PC-9 (cell line): ENCODE results near the gene DLG2. TPM values are rescaled to one million over a fixed set of nuclear protein-coding genes. Genes with fewer than 3 reads are reported as not detected.

ENCODE experiments used
- BruUV-seq: library from RNA; stranded (reverse); fragments of 400-500 nt; replicated peaks from 2 replicates; lab custom pipeline; 2021; lab: Mats Ljungman, UMichigan
- CTCF ChIA-PET: fragments of 300-600 bp; sonication (Branson Sonifier 250); formaldehyde crosslinking; loops from one replicate; lab custom pipeline; 2022; ENCODE audit warnings: antibody characterized with exemption; lab: Charles Lee
- POLR2A ChIA-PET: fragments of 300-600 bp; sonication (Branson Sonifier 250); formaldehyde crosslinking; loops from one replicate; lab custom pipeline; 2022; ENCODE audit warnings: antibody characterized with exemption; ENCODE audit not compliant: unreplicated experiment; lab: Charles Lee
- DNase-seq, 2 experiments: peaks; one replicate each; pipeline versions ENCODE4 v3.0.0 to v3.0.0-alpha.2; 2015 to 2022; ENCODE audit warnings: mixed read lengths in 1 of 2
- H2AFZ ChIP-seq: fragments of 200-600 bp; sonication (generic); 2 replicates; pipeline ENCODE4 v1.8.1; 2017; ENCODE audit warnings: antibody characterized with exemption
- H3F3A ChIP-seq: fragments of 200-600 bp; sonication (generic); 2 replicates; pipeline ENCODE4 v1.8.1; 2017; ENCODE audit warnings: antibody characterized with exemption, mild to moderate bottlenecking, low read depth; ENCODE audit not compliant: insufficient read depth
- H3K27ac ChIP-seq: fragments of 200-600 bp; sonication (generic); 2 replicates; pipeline ENCODE4 v1.6.1; 2016; ENCODE audit warnings: mixed run types
- H3K27me3 ChIP-seq: fragments of 200-600 bp; sonication (generic); 2 replicates; pipeline ENCODE4 v1.6.1; 2016; ENCODE audit warnings: low read depth, mixed run types; ENCODE audit not compliant: insufficient read depth
- H3K36me3 ChIP-seq: fragments of 200-600 bp; sonication (generic); 2 replicates; pipeline ENCODE4 v1.6.1; 2016; ENCODE audit warnings: low read depth, mixed run types
- H3K4me1 ChIP-seq: fragments of 200-600 bp; sonication (generic); replicated peaks from 2 replicates; pipeline ENCODE4 v1.6.1; 2016; ENCODE audit warnings: mixed run types; ENCODE audit not compliant: insufficient read depth
- H3K4me2 ChIP-seq: fragments of 200-600 bp; sonication (generic); 2 replicates; pipeline ENCODE4 v1.6.1; 2017; ENCODE audit warnings: mixed run types
- H3K4me3 ChIP-seq: fragments of 200-600 bp; sonication (generic); 2 replicates; pipeline ENCODE4 v1.6.1; 2016; ENCODE audit warnings: mixed run types
- H3K79me2 ChIP-seq: fragments of 200-600 bp; sonication (generic); 2 replicates; pipeline ENCODE4 v1.6.1; 2017; ENCODE audit warnings: low read depth, mixed run types
- H3K9me2 ChIP-seq: fragments of 200-600 bp; sonication (generic); 2 replicates; pipeline ENCODE4 v1.8.1; 2017; ENCODE audit warnings: mild to moderate bottlenecking; ENCODE audit not compliant: insufficient read depth
- H3K9me3 ChIP-seq: fragments of 200-600 bp; sonication (generic); 2 replicates; pipeline ENCODE4 v1.8.1; 2016; ENCODE audit warnings: low read depth; ENCODE audit not compliant: insufficient read depth
- H4K20me1 ChIP-seq: fragments of 200-600 bp; sonication (generic); 2 replicates; pipeline ENCODE4 v1.8.1; 2017; ENCODE audit not compliant: insufficient read depth
- CTCF ChIP-seq: fragments of 200-600 bp; sonication (generic); conservative IDR thresholded peaks from 2 replicates; pipeline ENCODE4 v1.6.1; 2017; ENCODE audit warnings: mixed run types, antibody characterized with exemption, mild to moderate bottlenecking, moderate library complexity
- EZH2 ChIP-seq: fragments of 200-600 bp; sonication (generic); IDR thresholded peaks from 2 replicates; pipeline ENCODE4 v1.8.0; 2017; ENCODE audit warnings: antibody characterized with exemption, low read depth
- intact Hi-C: fragments of 100-400 bp; cut with micrococcal nuclease; formaldehyde crosslinking; loops from one replicate; pipeline ENCODE4 v1.10.0; 2022; ENCODE audit not compliant: unreplicated experiment
- total RNA-seq: library from RNA; stranded (reverse); gene quantifications from 2 replicates; pipeline ENCODE4 v1.2.3, GENCODE V29; 2021

DLG2 gene
- total RNA-seq, 1 experiment from 2014 or later = 6.4 TPM

- no peak overlapping the region for H2AFZ ChIP-seq
- H3K27ac ChIP-seq = no peak overlapping the region
- intact Hi-C loops = no loop called here
- H4K20me1 ChIP-seq = no peaks in the 10 kb centered on the region
- no peaks in the 10 kb centered on the region for H3K36me3 ChIP-seq
- no peaks in the 10 kb centered on the region for H3K4me1 ChIP-seq
- no peak for DNase-seq
- no peak overlapping the region for H3K4me3 ChIP-seq
- H3K27me3 ChIP-seq = no peaks in the 10 kb centered on the region
- CTCF ChIA-PET = no interaction called here
- no peaks in the 10 kb centered on the region for H3K9me3 ChIP-seq
- no peaks in the 10 kb centered on the region for H3F3A ChIP-seq
- H3K4me2 ChIP-seq = no peak overlapping the region
- no peaks in the 10 kb centered on the region for H3K79me2 ChIP-seq
- no peak for TF ChIP-seq CTCF
- TF ChIP-seq EZH2 = no peak
- POLR2A ChIA-PET = no interaction called here
- BruUV-seq = no TSS peak
- H3K9me2 ChIP-seq = no peaks in the 10 kb centered on the region
These were observed 1689.0 kb downstream of the DLG2 start for GRCh38 chr11:83938148-83938547.

GRCh38 chr11:83933008-83933407 is 1694.1 kb downstream of the DLG2 start:
- no peaks in the 10 kb centered on the region for H4K20me1 ChIP-seq
- H3K36me3 ChIP-seq = no peaks in the 10 kb centered on the region
- CTCF ChIA-PET = no interaction called here
- H3K4me3 ChIP-seq = no peak overlapping the region
- no peaks in the 10 kb centered on the region for H3K9me3 ChIP-seq
- no peaks in the 10 kb centered on the region for H3F3A ChIP-seq
- no TSS peak for BruUV-seq
- H3K27me3 ChIP-seq = no peaks in the 10 kb centered on the region
- H3K9me2 ChIP-seq = no peaks in the 10 kb centered on the region; the same call in 1 of the 2 replicates
- TF ChIP-seq EZH2 (no peak), CTCF (no peak)
- H2AFZ ChIP-seq = no peak overlapping the region
- POLR2A ChIA-PET = no interaction called here
- intact Hi-C loops = no loop called here
- no peaks in the 10 kb centered on the region for H3K79me2 ChIP-seq
- no peak overlapping the region for H3K4me2 ChIP-seq
- H3K4me1 ChIP-seq = no peaks in the 10 kb centered on the region
- no peak for DNase-seq
- no peak overlapping the region for H3K27ac ChIP-seq

- H4K20me1 ChIP-seq = no peaks in the 10 kb centered on the region
- no peaks in the 10 kb centered on the region for H3K36me3 ChIP-seq
- H2AFZ ChIP-seq = no peak overlapping the region
- no TSS peak for BruUV-seq
- no peaks in the 10 kb centered on the region for H3K27me3 ChIP-seq
- no peaks in the 10 kb centered on the region; the same call in 1 of the 2 replicates for H3K9me2 ChIP-seq
- no peaks in the 10 kb centered on the region for H3F3A ChIP-seq
- no peak overlapping the region for H3K27ac ChIP-seq
- no peak overlapping the region for H3K4me2 ChIP-seq
- TF ChIP-seq EZH2 (no peak), CTCF (no peak)
- DNase-seq = no peak
- POLR2A ChIA-PET = no interaction called here
- no peak overlapping the region for H3K4me3 ChIP-seq
- CTCF ChIA-PET = no interaction called here
- no peaks in the 10 kb centered on the region for H3K9me3 ChIP-seq
- H3K79me2 ChIP-seq = no peaks in the 10 kb centered on the region
- no peaks in the 10 kb centered on the region for H3K4me1 ChIP-seq
- intact Hi-C loops = no loop called here
These were observed 1699.7 kb downstream of the DLG2 start for GRCh38 chr11:83927422-83927821.
